ENCODE measurements around the gene C8A. TPM values are rescaled to one million over a fixed set of nuclear protein-coding genes. Genes with fewer than 3 reads are reported as not detected.

C8A gene
- total RNA-seq, 1 donor: not detected

GRCh38 chr1:56916630-56917029, 62.0 kb downstream of the C8A start:
- DNase-seq (ENCODE audit: low read depth): no peak
- no peak overlapping the region for H3K4me3 ChIP-seq (ENCODE audit: low read depth, low read length)
- no peak for TF ChIP-seq CTCF (IDR thresholded peaks at IDR 0.05; ENCODE audit: insufficient read depth, low read length)

GRCh38 chr1:56917356-56917755, 62.8 kb downstream of the C8A start:
- DNase-seq (ENCODE audit: low read depth): no peak
- TF ChIP-seq CTCF (IDR thresholded peaks at IDR 0.05; ENCODE audit: insufficient read depth, low read length): no peak
- no peak overlapping the region for H3K4me3 ChIP-seq (ENCODE audit: low read depth, low read length)

GRCh38 chr1:56920591-56921001, 66.0 kb downstream of the C8A start:
- TF ChIP-seq CTCF (IDR thresholded peaks at IDR 0.05; ENCODE audit: insufficient read depth, low read length): no peak
- no peak overlapping the region for H3K4me3 ChIP-seq (ENCODE audit: low read depth, low read length)
- peak; percentile 61 for DNase-seq (ENCODE audit: low read depth)

- H3K4me3 ChIP-seq (ENCODE audit: low read depth, low read length): no peak overlapping the region
- peak; percentile 52 for DNase-seq (ENCODE audit: low read depth)
- TF ChIP-seq CTCF (IDR thresholded peaks at IDR 0.05; ENCODE audit: insufficient read depth, low read length): no peak
Measured at GRCh38 chr1:56921479-56921878, 66.9 kb downstream of the C8A start.

GRCh38 chr1:56922070-56922469, 67.5 kb downstream of the C8A start:
- no peak for DNase-seq (ENCODE audit: low read depth)
- H3K4me3 ChIP-seq (ENCODE audit: low read depth, low read length): no peak overlapping the region
- no peak for TF ChIP-seq CTCF (IDR thresholded peaks at IDR 0.05; ENCODE audit: insufficient read depth, low read length)

GRCh38 chr1:56922507-56922906, 67.9 kb downstream of the C8A start:
- TF ChIP-seq CTCF (IDR thresholded peaks at IDR 0.05; ENCODE audit: insufficient read depth, low read length): no peak
- H3K4me3 ChIP-seq (ENCODE audit: low read depth, low read length): no peak overlapping the region
- no peak for DNase-seq (ENCODE audit: low read depth)

- DNase-seq (ENCODE audit: low read depth): no peak
- TF ChIP-seq CTCF (IDR thresholded peaks at IDR 0.05; ENCODE audit: insufficient read depth, low read length): no peak
- H3K4me3 ChIP-seq (ENCODE audit: low read depth, low read length): no peak overlapping the region
Measured at GRCh38 chr1:56923201-56923600, 68.6 kb downstream of the C8A start.
